HG02884 (cell line): ENCODE results near the gene RPS6KL1.

Source experiments
- ATAC-seq: cut with Tn5 transposase; IDR thresholded peaks from one replicate; pipeline ENCODE4 v1.9.1; 2021; ENCODE audit warnings: mild to moderate bottlenecking, moderate library complexity; ENCODE audit not compliant: unreplicated experiment

RPS6KL1 gene

GRCh38 chr14:74860899-74861733 is 61.9 kb downstream of the RPS6KL1 start:
- ATAC-seq, result no peak

- no peak for ATAC-seq
Observed at GRCh38 chr14:74859757-74860552, 63.1 kb downstream of the RPS6KL1 start.

- ATAC-seq, result no peak
Observed at GRCh38 chr14:74858022-74858421, 65.0 kb downstream of the RPS6KL1 start.

- no peak for ATAC-seq
Observed at GRCh38 chr14:74856366-74856765, 66.7 kb downstream of the RPS6KL1 start.

GRCh38 chr14:74855945-74856344 is 67.1 kb downstream of the RPS6KL1 start:
- ATAC-seq, result no peak

- no peak for ATAC-seq
Observed at GRCh38 chr14:74855021-74855420, 68.0 kb downstream of the RPS6KL1 start.
